NT2/D1 (cell line): Measurements from ENCODE around the gene ZNF683.

ENCODE experiments used
- YY1 ChIP-seq: IDR thresholded peaks from 2 replicates; pipeline ENCODE4 v1.6.1; 2011; ENCODE audit not compliant: insufficient read length, insufficient read depth
- ZNF274 ChIP-seq: IDR thresholded peaks from 2 replicates; pipeline ENCODE4 v1.6.1; 2011; ENCODE audit warnings: mild to moderate bottlenecking, low read depth, low read length

GRCh38 chr1:26360807-26361604 lies 11.5 kb downstream of the ZNF683 start:
- no peak for TF ChIP-seq ZNF274
- no peak for TF ChIP-seq YY1
